Cardiac fibroblast (primary cell): ENCODE data around the gene ADGRV1.
A peak's percentile ranks its signal among the peaks of the same experiment; 100 is the strongest.
"Not testable (repeated sequence)": the region's sequence is repeated elsewhere in the genome, so short reads cannot be mapped to it uniquely, and the experiment has no call there.

Experiments
- DNase-seq, 2 donors: peaks; one replicate each; pipeline versions ENCODE4 v3.0.0 to v3.0.0-alpha.2; 2010; ENCODE audit warnings: low read depth in 2 of 2
- H3K4me3 ChIP-seq, 2 donors: replicated peaks in 1 of 2; 1 replicate in 1 of 2; 2 replicates in 1 of 2; pipeline ENCODE4 v1.5.1; 2011; ENCODE audit warnings: low read depth in 2 of 2, low read length in 2 of 2, mild to moderate bottlenecking in 2 of 2, moderate library complexity in 1 of 2
- TF ChIP-seq, protein P1 (sequence below): IDR thresholded peaks from one replicate; pipeline ENCODE4 v1.5.1; 2011; ENCODE audit warnings: low read depth, mild to moderate bottlenecking, low read length, inconsistent platforms

Gene ADGRV1

GRCh38 chr5:90786756-90787155, 228.2 kb downstream of the ADGRV1 start:
- no peak overlapping the region for H3K4me3 ChIP-seq
- DNase-seq, result no peak
- TF ChIP-seq, protein P1, sequence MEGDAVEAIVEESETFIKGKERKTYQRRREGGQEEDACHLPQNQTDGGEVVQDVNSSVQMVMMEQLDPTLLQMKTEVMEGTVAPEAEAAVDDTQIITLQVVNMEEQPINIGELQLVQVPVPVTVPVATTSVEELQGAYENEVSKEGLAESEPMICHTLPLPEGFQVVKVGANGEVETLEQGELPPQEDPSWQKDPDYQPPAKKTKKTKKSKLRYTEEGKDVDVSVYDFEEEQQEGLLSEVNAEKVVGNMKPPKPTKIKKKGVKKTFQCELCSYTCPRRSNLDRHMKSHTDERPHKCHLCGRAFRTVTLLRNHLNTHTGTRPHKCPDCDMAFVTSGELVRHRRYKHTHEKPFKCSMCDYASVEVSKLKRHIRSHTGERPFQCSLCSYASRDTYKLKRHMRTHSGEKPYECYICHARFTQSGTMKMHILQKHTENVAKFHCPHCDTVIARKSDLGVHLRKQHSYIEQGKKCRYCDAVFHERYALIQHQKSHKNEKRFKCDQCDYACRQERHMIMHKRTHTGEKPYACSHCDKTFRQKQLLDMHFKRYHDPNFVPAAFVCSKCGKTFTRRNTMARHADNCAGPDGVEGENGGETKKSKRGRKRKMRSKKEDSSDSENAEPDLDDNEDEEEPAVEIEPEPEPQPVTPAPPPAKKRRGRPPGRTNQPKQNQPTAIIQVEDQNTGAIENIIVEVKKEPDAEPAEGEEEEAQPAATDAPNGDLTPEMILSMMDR, result no peak

GRCh38 chr5:90792725-90793124, 234.1 kb downstream of the ADGRV1 start:
- TF ChIP-seq, protein P1, result no peak
- no peak overlapping the region for H3K4me3 ChIP-seq
- peak; percentile 18 to 21 for DNase-seq

DNA sequence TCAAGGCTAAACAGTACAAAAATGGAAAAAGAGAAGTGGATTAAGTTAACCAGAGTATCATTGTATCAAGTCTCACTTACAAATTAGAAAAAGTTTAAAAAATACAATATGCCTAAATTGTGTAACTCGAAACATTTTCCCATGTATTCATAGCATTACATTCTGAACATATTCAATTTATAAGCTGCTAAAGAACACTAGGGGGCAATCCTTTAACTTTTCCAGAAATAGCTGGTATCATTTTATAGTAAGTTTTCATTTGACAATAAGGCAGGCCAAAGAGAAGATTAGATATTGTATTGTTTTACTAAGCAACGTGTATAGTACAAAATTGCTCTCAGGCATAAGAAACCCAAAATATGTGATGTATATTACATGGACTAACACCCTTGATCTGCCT, 234.6 kb downstream of the ADGRV1 start:
- TF ChIP-seq, protein P1, result no peak
- DNase-seq, result no peak
- no peak overlapping the region for H3K4me3 ChIP-seq

DNA sequence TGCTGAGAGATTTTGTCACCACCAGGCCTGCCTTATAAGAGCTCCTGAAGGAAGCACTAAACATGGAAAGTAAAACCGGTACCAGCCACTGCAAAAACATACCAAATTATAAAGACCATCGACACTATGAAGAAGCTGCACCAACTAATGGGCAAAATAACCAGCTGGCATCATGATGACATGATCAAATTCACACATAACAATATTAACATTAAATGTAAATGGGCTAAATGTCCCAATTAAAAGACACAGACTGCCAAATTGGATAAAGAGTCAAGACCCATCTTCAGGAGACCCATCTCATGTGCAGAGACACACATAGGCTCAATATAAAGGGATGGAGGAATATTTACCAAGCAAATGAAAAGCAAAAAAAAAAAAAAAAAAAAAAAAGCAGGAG, 238.3 kb downstream of the ADGRV1 start:
- not testable (repeated sequence) for H3K4me3 ChIP-seq, DNase-seq

- DNase-seq, result not testable (repeated sequence)
Observed at GRCh38 chr5:90800082-90800481, 241.5 kb downstream of the ADGRV1 start.

GRCh38 chr5:90800515-90800914, 241.9 kb downstream of the ADGRV1 start:
- DNase-seq, H3K4me3 ChIP-seq: not testable (repeated sequence)

More at GRCh38 chr5:90800082-90800481, 241.5 kb downstream of the ADGRV1 start:
- not testable (repeated sequence) for H3K4me3 ChIP-seq

DNA sequence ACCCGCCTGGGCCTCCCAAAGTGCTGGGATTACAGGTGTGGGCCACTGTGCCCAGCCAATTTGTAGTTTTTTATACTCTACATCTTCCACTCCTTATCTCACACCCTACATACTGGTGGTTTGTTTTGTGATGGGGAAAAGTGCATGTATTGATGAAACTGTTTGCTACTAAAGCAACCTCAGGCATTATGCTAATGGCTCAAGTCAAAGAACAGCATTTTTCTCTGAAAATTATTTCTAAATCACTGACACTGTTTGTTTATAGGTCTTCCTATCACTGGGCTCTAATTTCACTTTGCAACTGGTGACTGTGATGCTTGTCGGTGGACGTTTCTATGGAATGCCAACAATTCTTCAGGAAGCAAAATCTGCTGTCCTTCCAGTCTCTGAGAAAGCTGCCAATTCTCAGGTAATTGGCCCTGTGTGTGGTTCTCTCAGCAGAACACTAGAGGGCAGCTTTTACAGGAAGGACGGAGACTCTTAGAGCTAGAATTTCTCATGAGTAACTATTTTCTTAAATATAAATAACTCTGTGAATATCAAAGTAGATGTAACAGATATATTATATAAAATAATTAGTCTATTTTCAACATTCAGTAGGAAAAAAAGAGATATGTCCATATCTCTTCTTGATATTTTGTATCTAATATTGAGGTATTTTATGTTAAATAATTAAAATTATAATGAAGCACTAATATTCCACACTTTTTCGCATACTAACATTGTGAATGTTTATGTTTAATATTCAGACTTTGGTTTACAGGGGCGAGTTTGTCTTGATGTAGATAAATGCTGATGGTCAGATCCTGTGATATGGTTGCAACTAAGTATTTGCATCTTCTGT, 244.1 kb downstream of the ADGRV1 start:
- DNase-seq, result peak; percentile 41 to 57

DNA sequence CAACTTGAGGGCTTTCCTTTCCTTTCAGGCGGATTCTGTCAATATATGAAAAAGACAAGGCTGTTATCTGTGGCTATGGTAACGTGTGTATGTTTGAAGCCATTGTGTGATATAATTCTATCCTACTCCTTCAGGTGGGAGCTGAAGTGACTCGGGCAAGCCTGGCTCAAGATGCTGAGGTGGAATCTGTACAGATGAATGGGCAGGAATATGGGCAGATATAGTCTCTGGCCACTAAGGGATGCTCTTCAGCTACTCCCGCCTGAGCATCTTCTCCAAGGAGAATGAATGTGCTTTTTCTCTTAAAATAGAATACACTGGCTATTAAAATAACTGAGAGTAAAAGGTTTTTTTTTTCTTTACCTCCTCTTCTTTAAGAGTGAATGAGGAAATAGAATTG, 244.8 kb downstream of the ADGRV1 start:
- H3K4me3 ChIP-seq, result no peak overlapping the region
- TF ChIP-seq, protein P1, result no peak

More for the DNA sequence above, 244.1 kb downstream of the ADGRV1 start:
- TF ChIP-seq, protein P1, result peak; percentile 85
- no peak overlapping the region for H3K4me3 ChIP-seq

More for the DNA sequence above, 244.8 kb downstream of the ADGRV1 start:
- DNase-seq, result no peak
